ENCODE data around the gene LCNL1.

Gene LCNL1

DNA sequence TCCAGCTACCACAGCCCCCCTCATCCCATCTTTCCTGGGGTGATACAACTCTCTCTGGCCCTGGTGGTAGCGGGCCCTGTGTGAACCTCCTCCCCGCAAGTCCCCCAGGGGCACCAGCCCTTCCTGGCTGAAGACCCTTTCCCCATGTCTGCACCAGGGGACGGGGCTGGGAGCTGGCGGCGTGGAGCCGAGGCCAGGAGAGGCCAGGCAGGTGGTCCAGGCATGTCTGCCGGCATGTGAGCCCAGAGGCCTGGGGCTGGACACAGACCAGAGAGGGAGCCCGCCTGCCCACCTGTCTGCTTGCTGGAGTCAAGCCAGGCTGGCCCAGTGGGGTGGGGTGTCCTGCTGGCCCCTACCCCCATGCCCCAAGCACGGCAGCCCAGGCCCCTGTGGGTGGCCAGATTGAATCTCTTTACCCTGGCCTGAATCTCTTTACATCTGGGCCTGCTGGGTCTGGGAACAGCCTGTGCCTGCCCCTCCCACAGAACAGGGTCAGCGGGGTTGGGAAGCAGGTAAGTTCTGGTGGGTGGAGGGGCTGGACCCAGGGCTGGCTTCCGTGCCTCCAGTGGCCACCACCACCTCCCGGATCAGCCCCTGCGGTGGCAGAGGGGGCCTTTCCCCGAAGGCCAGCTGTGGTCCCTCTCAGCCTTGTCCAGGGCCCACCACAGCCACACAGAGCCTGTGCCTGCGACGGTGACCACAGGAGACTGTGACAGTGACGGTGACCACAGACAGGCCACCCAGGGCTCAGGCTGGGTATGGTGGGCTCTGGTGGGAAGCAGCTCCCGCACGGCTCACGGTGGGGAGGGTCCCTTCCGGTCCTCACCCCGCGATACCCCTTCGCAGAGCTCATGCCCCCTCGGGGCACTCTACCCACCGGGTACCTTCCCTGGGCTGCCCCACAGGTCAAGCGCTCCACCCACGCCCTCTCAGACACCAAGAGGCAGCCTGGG is 23.6 kb upstream of the LCNL1 start:
- TF ChIP-seq, protein P1, sequence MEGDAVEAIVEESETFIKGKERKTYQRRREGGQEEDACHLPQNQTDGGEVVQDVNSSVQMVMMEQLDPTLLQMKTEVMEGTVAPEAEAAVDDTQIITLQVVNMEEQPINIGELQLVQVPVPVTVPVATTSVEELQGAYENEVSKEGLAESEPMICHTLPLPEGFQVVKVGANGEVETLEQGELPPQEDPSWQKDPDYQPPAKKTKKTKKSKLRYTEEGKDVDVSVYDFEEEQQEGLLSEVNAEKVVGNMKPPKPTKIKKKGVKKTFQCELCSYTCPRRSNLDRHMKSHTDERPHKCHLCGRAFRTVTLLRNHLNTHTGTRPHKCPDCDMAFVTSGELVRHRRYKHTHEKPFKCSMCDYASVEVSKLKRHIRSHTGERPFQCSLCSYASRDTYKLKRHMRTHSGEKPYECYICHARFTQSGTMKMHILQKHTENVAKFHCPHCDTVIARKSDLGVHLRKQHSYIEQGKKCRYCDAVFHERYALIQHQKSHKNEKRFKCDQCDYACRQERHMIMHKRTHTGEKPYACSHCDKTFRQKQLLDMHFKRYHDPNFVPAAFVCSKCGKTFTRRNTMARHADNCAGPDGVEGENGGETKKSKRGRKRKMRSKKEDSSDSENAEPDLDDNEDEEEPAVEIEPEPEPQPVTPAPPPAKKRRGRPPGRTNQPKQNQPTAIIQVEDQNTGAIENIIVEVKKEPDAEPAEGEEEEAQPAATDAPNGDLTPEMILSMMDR (IDR thresholded peaks at IDR 0.05), result no peak

DNA sequence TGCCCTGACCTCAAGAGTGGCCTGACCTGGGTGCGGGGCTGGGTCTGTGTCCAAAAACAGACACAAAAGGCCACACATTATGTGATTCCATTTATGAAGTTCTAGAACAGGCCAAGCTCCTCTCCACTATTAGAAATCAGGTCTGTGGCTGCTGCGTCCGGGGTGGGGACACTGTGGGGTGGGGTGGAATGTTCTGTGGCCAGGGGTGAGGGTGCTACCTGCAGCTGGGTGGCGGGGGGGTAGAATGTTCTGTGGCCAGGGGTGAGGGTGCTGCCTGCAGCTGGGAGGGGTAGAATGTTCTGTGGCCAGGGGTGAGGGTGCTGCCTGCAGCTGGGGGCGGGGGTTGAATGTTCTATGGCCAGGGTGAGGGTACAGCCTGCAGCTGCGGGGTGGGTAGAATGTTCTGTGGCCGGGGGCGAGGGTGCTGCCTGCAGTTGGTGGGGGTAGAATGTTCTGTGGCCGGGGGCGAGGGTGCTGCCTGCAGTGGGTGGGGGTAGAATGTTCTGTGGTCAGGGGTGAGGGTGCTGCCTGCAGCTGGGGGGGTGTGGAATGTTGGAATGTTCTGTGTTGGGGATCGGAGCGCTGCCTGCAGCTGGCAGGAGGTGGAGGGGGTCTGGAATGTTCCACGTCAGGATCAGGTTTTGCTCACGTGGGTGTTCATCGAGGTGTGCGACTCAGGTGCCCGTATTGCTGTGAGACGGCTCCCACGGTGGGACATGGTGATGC is 22.4 kb upstream of the LCNL1 start:
- TF ChIP-seq, protein P1 (IDR thresholded peaks at IDR 0.05), result no peak

- TF ChIP-seq, protein P1 (IDR thresholded peaks at IDR 0.05), result no peak
These were observed 21.9 kb upstream of the LCNL1 start for GRCh38 chr9:136960938-136961275.

DNA sequence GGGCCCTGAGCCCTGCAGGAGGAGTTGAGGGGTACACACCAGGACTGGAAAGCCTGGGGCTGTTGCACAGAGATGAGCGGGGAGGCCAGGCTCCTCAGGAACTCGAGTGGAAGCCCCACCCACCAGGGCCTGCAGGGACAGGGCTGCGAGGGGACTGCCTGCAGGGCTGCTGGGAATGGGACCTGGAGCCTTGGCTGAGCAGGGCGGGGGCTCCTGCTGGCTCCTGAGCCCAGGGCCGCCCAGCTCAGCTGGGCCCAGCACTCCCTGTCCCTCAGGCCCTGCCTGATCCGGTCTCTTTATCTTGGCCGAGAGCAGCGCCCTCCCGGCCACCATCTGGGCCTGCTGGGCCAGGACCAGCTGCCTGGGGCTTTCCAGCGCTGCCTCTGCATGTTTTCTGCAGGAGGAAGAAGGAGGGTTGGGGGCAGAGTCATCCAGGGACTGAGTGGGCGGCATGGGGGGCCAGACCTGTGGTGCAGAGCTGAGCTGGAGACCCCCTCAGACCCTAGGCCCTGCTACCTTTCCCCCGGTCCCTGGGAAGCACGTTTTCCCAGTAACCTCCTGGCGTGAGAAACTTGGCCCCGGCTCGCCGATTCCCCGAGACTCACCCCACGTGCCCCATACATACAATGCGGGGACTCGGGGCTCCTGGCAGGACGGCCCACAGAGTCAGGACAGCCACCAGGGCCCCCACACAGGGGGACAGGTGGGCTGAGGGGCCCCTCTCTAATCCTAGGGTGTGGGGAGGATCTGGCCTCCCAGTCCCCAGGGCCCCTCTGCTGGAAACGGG is 21.3 kb upstream of the LCNL1 start:
- TF ChIP-seq, protein P1 (IDR thresholded peaks at IDR 0.05), result no peak

DNA sequence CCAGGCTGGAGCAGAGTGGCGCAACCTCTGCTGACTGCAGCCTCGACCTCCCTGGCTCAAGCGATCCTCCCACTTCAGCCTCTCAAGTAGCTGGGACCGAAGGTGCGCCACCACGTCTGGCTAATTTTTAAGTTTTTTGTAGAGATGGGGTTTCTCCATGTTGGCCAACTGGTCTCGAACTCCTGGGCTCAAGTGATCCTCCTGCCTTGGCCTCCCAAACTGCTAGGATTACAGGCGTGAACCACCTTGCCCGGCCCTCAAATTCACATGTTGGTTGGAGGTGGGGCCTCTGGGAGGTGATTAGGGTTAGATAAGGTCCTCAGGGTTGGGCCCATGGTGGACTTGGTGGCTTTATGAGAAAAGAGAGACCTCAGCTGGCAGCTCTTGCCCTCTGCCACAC is 20.6 kb upstream of the LCNL1 start:
- TF ChIP-seq, protein P1 (IDR thresholded peaks at IDR 0.05), result no peak

DNA sequence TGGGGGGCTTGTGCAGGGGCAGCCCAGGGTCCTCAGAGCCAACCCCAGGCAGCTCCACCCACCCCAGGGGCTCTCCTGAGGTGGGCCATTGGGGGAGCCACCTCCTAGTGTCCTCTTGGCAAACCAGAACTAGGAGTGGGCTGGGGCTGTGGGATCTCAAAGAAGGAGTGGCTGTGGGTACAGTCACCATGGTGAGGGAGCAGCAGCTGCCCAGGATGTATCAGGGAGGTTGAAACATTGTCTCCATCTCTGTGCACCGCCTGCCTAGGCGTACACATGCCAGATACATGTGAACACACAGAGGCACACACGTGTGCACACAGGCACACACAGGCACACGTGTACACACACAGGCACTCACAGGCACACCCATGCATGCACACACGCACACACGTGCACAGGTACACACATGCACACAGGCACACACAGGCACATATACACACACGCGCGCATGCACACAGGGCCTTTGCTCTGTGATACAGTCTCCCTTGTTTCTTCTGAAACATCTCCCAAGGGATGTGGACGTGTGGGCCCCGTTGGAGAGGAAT is 20.0 kb upstream of the LCNL1 start:
- TF ChIP-seq, protein P1 (IDR thresholded peaks at IDR 0.05), result no peak

DNA sequence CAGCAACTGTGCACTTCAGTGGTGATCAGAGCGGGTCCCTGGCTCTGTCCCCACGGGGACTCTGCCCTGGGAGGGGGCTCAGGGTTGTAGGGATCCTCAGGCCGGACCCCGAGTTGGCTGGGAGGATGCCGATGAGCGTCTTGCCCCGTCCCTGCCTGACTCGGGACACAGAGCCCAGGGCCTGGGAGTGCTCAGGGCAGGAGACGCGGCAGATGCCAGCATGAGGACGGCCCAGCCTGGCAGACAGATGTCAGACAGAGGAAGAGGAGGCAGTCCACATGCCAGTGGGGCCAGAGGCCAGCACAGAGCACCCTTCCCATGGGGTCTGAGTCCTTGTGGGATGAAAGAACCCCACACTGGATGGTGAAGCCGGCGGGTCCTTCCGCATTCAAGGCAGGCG is 19.5 kb upstream of the LCNL1 start:
- TF ChIP-seq, protein P1 (IDR thresholded peaks at IDR 0.05), result no peak
